Mammary epithelial cell (primary cell): ENCODE data around the gene ORC1.

Experiments
- EZH2 ChIP-seq: IDR thresholded peaks from 2 replicates; pipeline ENCODE4 v1.6.1; 2012; ENCODE audit warnings: low read length, inconsistent platforms, borderline replicate concordance
- TF ChIP-seq, protein P1 (sequence below), 2 donors: IDR thresholded peaks in 1 of 2; conservative IDR thresholded peaks in 1 of 2; 2 replicates each; pipeline ENCODE4 v1.5.1; 2011 to 2012; ENCODE audit warnings: inconsistent platforms in 2 of 2, low read length in 2 of 2, mild to moderate bottlenecking in 2 of 2, control low read depth in 1 of 2, low read depth in 1 of 2; ENCODE audit not compliant: insufficient read depth in 1 of 2; ENCODE audit errors: extremely low read depth in 1 of 2

DNA sequence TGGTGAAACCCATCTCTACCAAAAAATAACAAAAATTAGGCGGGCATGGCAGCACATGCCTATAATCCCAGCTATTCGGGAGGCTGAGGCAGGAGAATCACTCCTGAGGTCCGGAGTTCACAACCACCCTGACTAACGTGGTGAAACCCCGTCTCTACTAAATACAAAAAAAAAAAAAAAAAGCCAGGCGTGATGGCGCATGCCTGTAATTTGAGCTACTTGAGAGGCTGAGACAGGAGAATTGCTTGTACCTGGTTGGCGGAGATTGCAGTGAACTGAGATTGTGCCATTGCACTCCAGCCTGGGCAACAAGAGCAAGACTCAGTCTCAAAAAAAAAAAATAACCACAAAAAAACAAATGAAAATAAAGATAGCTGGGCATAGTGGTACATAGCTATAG lies 80.5 kb downstream of the ORC1 start:
- TF ChIP-seq, protein P1, sequence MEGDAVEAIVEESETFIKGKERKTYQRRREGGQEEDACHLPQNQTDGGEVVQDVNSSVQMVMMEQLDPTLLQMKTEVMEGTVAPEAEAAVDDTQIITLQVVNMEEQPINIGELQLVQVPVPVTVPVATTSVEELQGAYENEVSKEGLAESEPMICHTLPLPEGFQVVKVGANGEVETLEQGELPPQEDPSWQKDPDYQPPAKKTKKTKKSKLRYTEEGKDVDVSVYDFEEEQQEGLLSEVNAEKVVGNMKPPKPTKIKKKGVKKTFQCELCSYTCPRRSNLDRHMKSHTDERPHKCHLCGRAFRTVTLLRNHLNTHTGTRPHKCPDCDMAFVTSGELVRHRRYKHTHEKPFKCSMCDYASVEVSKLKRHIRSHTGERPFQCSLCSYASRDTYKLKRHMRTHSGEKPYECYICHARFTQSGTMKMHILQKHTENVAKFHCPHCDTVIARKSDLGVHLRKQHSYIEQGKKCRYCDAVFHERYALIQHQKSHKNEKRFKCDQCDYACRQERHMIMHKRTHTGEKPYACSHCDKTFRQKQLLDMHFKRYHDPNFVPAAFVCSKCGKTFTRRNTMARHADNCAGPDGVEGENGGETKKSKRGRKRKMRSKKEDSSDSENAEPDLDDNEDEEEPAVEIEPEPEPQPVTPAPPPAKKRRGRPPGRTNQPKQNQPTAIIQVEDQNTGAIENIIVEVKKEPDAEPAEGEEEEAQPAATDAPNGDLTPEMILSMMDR (conservative IDR thresholded peaks at IDR 0.05 in 1 of 2, IDR thresholded peaks at IDR 0.05 in 1 of 2; ENCODE audit: extremely low read depth in 1 of 2, insufficient read depth in 1 of 2, low read depth in 1 of 2, low read length in 2 of 2) = no peak
- no peak for TF ChIP-seq EZH2
